IMR-90 (cell line): Measurements from ENCODE around the gene KCNMA1. TPM values are rescaled to one million over a fixed set of nuclear protein-coding genes. Genes with fewer than 3 reads are reported as not detected.

Experiments
- ATAC-seq: fragments of 200-7000 bp; cut with Tn5 transposase; 2 replicates; pipeline ENCODE4 v1.9.1; 2020; ENCODE audit warnings: low read depth, mild to moderate bottlenecking, moderate library complexity
- BruUV-seq: library from RNA; stranded (reverse); fragments of 400-500 nt; replicated peaks from 2 replicates; lab custom pipeline; 2021; lab: Mats Ljungman, UMichigan
- CTCF ChIA-PET: fragments of 300-600 bp; formaldehyde crosslinking; extraction: SDS; loops from one replicate; lab custom pipeline; 2021; ENCODE audit warnings: antibody characterized with exemption; lab: Yijun Ruan, JAX
- POLR2A ChIA-PET: fragments of 300-600 bp; sonication (Branson Sonifier 250); formaldehyde crosslinking; loops from one replicate; lab custom pipeline; 2022; ENCODE audit warnings: antibody characterized with exemption; ENCODE audit not compliant: unreplicated experiment; lab: Charles Lee
- DNase-seq: peaks from one replicate; pipeline ENCODE4 v3.0.0; 2013
- H2AFZ ChIP-seq: replicated peaks from 2 replicates; pipeline ENCODE3; 2013; ENCODE audit warnings: low read length, mild to moderate bottlenecking; ENCODE audit not compliant: poor library complexity
- H2AK5ac ChIP-seq: 2 replicates; pipeline ENCODE4 v1.6.1; 2013; ENCODE audit warnings: low read depth, low read length, inconsistent platforms
- H2AK9ac ChIP-seq: replicated peaks from 2 replicates; pipeline ENCODE3; 2013; ENCODE audit warnings: mild to moderate bottlenecking, low read depth, low read length, moderate library complexity; ENCODE audit not compliant: poor library complexity
- H2BK120ac ChIP-seq: 2 replicates; pipeline ENCODE4 v1.6.1; 2013; ENCODE audit warnings: low read depth, low read length, inconsistent platforms
- H2BK15ac ChIP-seq: 3 replicates; pipeline ENCODE4 v1.6.1; 2013; ENCODE audit warnings: low read depth, low read length, inconsistent platforms
- H2BK20ac ChIP-seq: 2 replicates; pipeline ENCODE4 v1.6.1; 2013; ENCODE audit warnings: low read depth, mild to moderate bottlenecking, inconsistent platforms, low read length, moderate library complexity
- H2BK5ac ChIP-seq: 2 replicates; pipeline ENCODE4 v1.6.1; 2013; ENCODE audit warnings: mild to moderate bottlenecking, low read depth, low read length, inconsistent platforms; ENCODE audit not compliant: poor library complexity, severe bottlenecking
- H3K14ac ChIP-seq: replicated peaks from 2 replicates; pipeline ENCODE4 v1.6.1; 2013; ENCODE audit warnings: low read depth, low read length, inconsistent platforms
- H3K18ac ChIP-seq: 2 replicates; pipeline ENCODE4 v1.6.1; 2013; ENCODE audit warnings: low read depth, low read length, control low read depth
- H3K23ac ChIP-seq: 2 replicates; pipeline ENCODE4 v1.6.1; 2013; ENCODE audit warnings: low read depth, low read length, inconsistent platforms
- H3K27ac ChIP-seq: 2 replicates; pipeline ENCODE4 v1.5.1; 2013; ENCODE audit warnings: mild to moderate bottlenecking, control low read depth, low read length; ENCODE audit not compliant: insufficient read depth
- H3K27me3 ChIP-seq: 2 replicates; pipeline ENCODE4 v1.6.1; 2013; ENCODE audit warnings: low read length; ENCODE audit not compliant: control insufficient read depth, insufficient read depth
- H3K36me3 ChIP-seq: 2 replicates; pipeline ENCODE4 v1.6.1; 2013; ENCODE audit warnings: low read length, mixed read lengths; ENCODE audit not compliant: control insufficient read depth, insufficient read depth
- H3K4ac ChIP-seq: 2 replicates; pipeline ENCODE4 v1.6.1; 2013; ENCODE audit warnings: low read depth, low read length, inconsistent platforms
- H3K4me1 ChIP-seq: 2 replicates; pipeline ENCODE4 v1.6.1; 2013; ENCODE audit warnings: low read length, mixed read lengths; ENCODE audit not compliant: control insufficient read depth, insufficient read depth
- H3K4me2 ChIP-seq: 2 replicates; pipeline ENCODE4 v1.6.1; 2013; ENCODE audit warnings: low read depth, mild to moderate bottlenecking, control low read depth, low read length, moderate library complexity
- H3K4me3 ChIP-seq: 2 replicates; pipeline ENCODE4 v1.5.1; 2013; ENCODE audit warnings: low read depth, mild to moderate bottlenecking, control low read depth, low read length, moderate library complexity; ENCODE audit not compliant: insufficient read depth
- H3K56ac ChIP-seq: 2 replicates; pipeline ENCODE4 v1.6.1; 2013; ENCODE audit warnings: low read length, inconsistent platforms; ENCODE audit not compliant: insufficient read depth; ENCODE audit errors: extremely low read depth
- H3K79me1 ChIP-seq, 2 experiments: 2 replicates each; pipeline ENCODE4 v1.6.1; 2013; ENCODE audit warnings: low read length in 2 of 2, inconsistent platforms in 1 of 2, low read depth in 1 of 2
- H3K9ac ChIP-seq: 2 replicates; pipeline ENCODE4 v1.6.1; 2013; ENCODE audit warnings: low read depth, low read length, control low read depth
- H3K9me1 ChIP-seq: 2 replicates; pipeline ENCODE4 v1.6.1; 2013; ENCODE audit warnings: low read length, inconsistent platforms; ENCODE audit not compliant: insufficient read depth
- H3K9me3 ChIP-seq: 2 replicates; pipeline ENCODE4 v1.6.1; 2013; ENCODE audit warnings: low read length; ENCODE audit not compliant: control insufficient read depth, insufficient read depth
- H4K20me1 ChIP-seq: 2 replicates; pipeline ENCODE4 v1.6.1; 2013; ENCODE audit warnings: low read length, inconsistent platforms; ENCODE audit not compliant: insufficient read depth
- H4K5ac ChIP-seq: 2 replicates; pipeline ENCODE4 v1.6.1; 2013; ENCODE audit warnings: mild to moderate bottlenecking, low read depth, low read length, control low read depth
- H4K8ac ChIP-seq, 2 experiments: 2 replicates each; pipeline ENCODE4 v1.6.1; 2013; ENCODE audit warnings: low read depth in 2 of 2, low read length in 2 of 2, control low read depth in 1 of 2, inconsistent platforms in 1 of 2
- H4K91ac ChIP-seq: 2 replicates; pipeline ENCODE4 v1.6.1; 2013; ENCODE audit warnings: low read depth, low read length, inconsistent platforms; ENCODE audit not compliant: insufficient read depth
- BHLHE40 ChIP-seq: fragments of 150-350 bp; IDR thresholded peaks from 2 replicates; pipeline ENCODE4 v1.6.1; 2016; ENCODE audit warnings: mild to moderate bottlenecking, low read depth, low read length
- CEBPB ChIP-seq: IDR thresholded peaks from 2 replicates; pipeline ENCODE4 v1.6.1; 2012; ENCODE audit warnings: low read depth, low read length, improper control_type of control experiment
- CHD1 ChIP-seq: IDR thresholded peaks from 2 replicates; pipeline ENCODE4 v1.6.1; 2012; ENCODE audit warnings: low read depth, low read length, improper control_type of control experiment
- CTCF ChIP-seq: conservative IDR thresholded peaks from 2 replicates; pipeline ENCODE4 v1.5.1; 2012; ENCODE audit warnings: mild to moderate bottlenecking, low read depth, low read length, improper control_type of control experiment
- ELK1 ChIP-seq: fragments of 150-350 bp; IDR thresholded peaks from 2 replicates; pipeline ENCODE4 v1.6.1; 2016; ENCODE audit warnings: low read depth, mild to moderate bottlenecking, low read length, moderate library complexity, borderline replicate concordance
- FOS ChIP-seq: fragments of 150-350 bp; IDR thresholded peaks from 2 replicates; pipeline ENCODE4 v1.6.1; 2016; ENCODE audit warnings: low read depth, low read length
- MAFK ChIP-seq: IDR thresholded peaks from 2 replicates; pipeline ENCODE4 v1.6.1; 2012; ENCODE audit warnings: low read depth, low read length, improper control_type of control experiment
- MAZ ChIP-seq: IDR thresholded peaks from 2 replicates; pipeline ENCODE4 v1.6.1; 2012; ENCODE audit warnings: low read depth, mild to moderate bottlenecking, low read length, improper control_type of control experiment, moderate library complexity, borderline replicate concordance
- MXI1 ChIP-seq: IDR thresholded peaks from 2 replicates; pipeline ENCODE4 v1.6.1; 2012; ENCODE audit warnings: low read depth, mild to moderate bottlenecking, low read length, moderate library complexity, borderline replicate concordance
- NFE2L2 ChIP-seq: fragments of 150-350 bp; IDR thresholded peaks from 2 replicates; pipeline ENCODE4 v1.6.1; 2016; ENCODE audit warnings: low read depth, mild to moderate bottlenecking, low read length
- POLR2A ChIP-seq: IDR thresholded peaks from 2 replicates; pipeline ENCODE4 v1.6.1; 2012; ENCODE audit warnings: mild to moderate bottlenecking, low read depth, low read length
- RAD21 ChIP-seq: IDR thresholded peaks from 2 replicates; pipeline ENCODE4 v1.6.1; 2012; ENCODE audit warnings: low read length, improper control_type of control experiment
- RCOR1 ChIP-seq: IDR thresholded peaks from 2 replicates; pipeline ENCODE4 v1.6.1; 2012; ENCODE audit warnings: mild to moderate bottlenecking, low read length, improper control_type of control experiment; ENCODE audit not compliant: insufficient replicate concordance
- RFX5 ChIP-seq: IDR thresholded peaks from 2 replicates; pipeline ENCODE4 v1.8.0; 2012; ENCODE audit warnings: low read depth, mild to moderate bottlenecking, low read length, moderate library complexity
- SMC3 ChIP-seq: fragments of 150-350 bp; IDR thresholded peaks from 2 replicates; pipeline ENCODE4 v1.6.1; 2016; ENCODE audit warnings: low read depth, mild to moderate bottlenecking, antibody characterized with exemption, low read length, moderate library complexity
- USF2 ChIP-seq: fragments of 150-350 bp; IDR thresholded peaks from 2 replicates; pipeline ENCODE4 v1.6.1; 2017; ENCODE audit warnings: mild to moderate bottlenecking, antibody characterized with exemption, low read length, low read depth
- WGBS, 2 experiments: methylation state at CpG; one replicate each; pipeline versions ENCODE4 v1.1.5 to v1.1.7; 2013; ENCODE audit warnings: missing lambda C conversion rate in 2 of 2; ENCODE audit not compliant: insufficient read length in 1 of 2; ENCODE audit errors: extremely low coverage in 2 of 2; 5-methylcytosine and 5-hydroxymethylcytosine counted together
- dilution Hi-C: fragments of 300-500 bp; cut with HindIII; formaldehyde crosslinking; loops from one replicate; pipeline ENCODE4 v1.14.3; 2018; ENCODE audit warnings: low sequenced_read_pairs; ENCODE audit not compliant: unreplicated experiment
- in situ Hi-C: fragments of 300-500 bp; cut with MboI; formaldehyde crosslinking; loops from 3 replicates; pipeline ENCODE4 v1.14.3; 2019; ENCODE audit warnings: low sequenced_read_pairs, inconsistent platforms, mixed read lengths
- intact Hi-C: fragments of 100-400 bp; cut with micrococcal nuclease; formaldehyde crosslinking; loops from 2 replicates; pipeline ENCODE4 v1.10.0; 2022
- polyA plus RNA-seq, 3 experiments: library from polyadenylated mRNA; depleted of rRNA; stranded (reverse); fragments of >200 nt; gene quantifications; 2 replicates each; pipeline ENCODE4 v1.2.3, GENCODE V29; 2012; ENCODE audit warnings: low replicate concordance in 1 of 3
- total RNA-seq: library from RNA; depleted of rRNA; stranded (reverse); fragments of >200 nt; gene quantifications from 2 replicates; pipeline ENCODE4 v1.2.3, GENCODE V29; 2012

KCNMA1 gene
- total and polyA plus RNA-seq, 2 of the 4 experiments (the other 2 are of a cell fraction): 25.6 to 29.6 TPM

GRCh38 chr10:77071001-77071511 is 566.6 kb downstream of the KCNMA1 start:
- H2AK9ac ChIP-seq: no peak overlapping the region
- H3K4me1 ChIP-seq: no peaks in the 10 kb centered on the region
- no TSS peak for BruUV-seq
- H2AFZ ChIP-seq: no peak overlapping the region
- no peak overlapping the region for H4K91ac ChIP-seq
- no peak overlapping the region for H3K4me2 ChIP-seq
- H2BK120ac ChIP-seq: no peak overlapping the region
- H2AK5ac ChIP-seq: no peak overlapping the region
- in situ Hi-C loops: no loop called here
- no peak overlapping the region for H3K56ac ChIP-seq
- no peaks in the 10 kb centered on the region for H3K36me3 ChIP-seq
- H3K14ac ChIP-seq: no peak overlapping the region
- WGBS, 2 experiments: 100% methylated on average over 1 of the region's 4 CpGs; no CpG with 5 or more reads in 1 of the 2 experiments
- POLR2A ChIA-PET: no interaction called here
- ATAC-seq: no peak
- H3K79me1 ChIP-seq: no peaks in the 10 kb centered on the region
- dilution Hi-C loops: no loop called here
- TF ChIP-seq RFX5 (no peak), CHD1 (no peak), FOS (no peak), ELK1 (no peak), MAFK (no peak), RCOR1 (no peak), BHLHE40 (no peak), NFE2L2 (no peak), SMC3 (no peak), CEBPB (no peak), USF2 (no peak), MAZ (no peak), POLR2A (no peak), RAD21 (no peak), CTCF (no peak), MXI1 (no peak)
- H3K4ac ChIP-seq: no peak overlapping the region
- H3K23ac ChIP-seq: no peak overlapping the region
- H3K9me1 ChIP-seq: no peaks in the 10 kb centered on the region
- H3K27ac ChIP-seq: no peak overlapping the region
- H3K4me3 ChIP-seq: no peak overlapping the region
- H3K18ac ChIP-seq: no peak overlapping the region
- no peak for DNase-seq
- H2BK5ac ChIP-seq: no peak overlapping the region
- no peak overlapping the region for H4K5ac ChIP-seq
- H2BK15ac ChIP-seq: no peak overlapping the region
- CTCF ChIA-PET: interaction anchor here (1.0 kb wide), 1 partner anchor 11 kb away, joined by 3 read pairs; no protein-coding TSS in a partner anchor
- no peaks in the 10 kb centered on the region for H3K27me3 ChIP-seq
- no peak overlapping the region for H2BK20ac ChIP-seq
- H3K9ac ChIP-seq: no peak overlapping the region
- H3K9me3 ChIP-seq: no peaks in the 10 kb centered on the region
- H4K8ac ChIP-seq: no peak overlapping the region
- H4K20me1 ChIP-seq: no peaks in the 10 kb centered on the region
- intact Hi-C loops: no loop called here
